Measurements from ENCODE around the gene TOP1. TPM values are rescaled to one million over a fixed set of nuclear protein-coding genes. Genes with fewer than 3 reads are reported as not detected.

TOP1 gene
- total RNA-seq, 2 donors from 2014 or later: 78.8 to 82.5 TPM

- Histone ChIP-seq H3K27ac (ENCODE audit: low read depth, low read length) (no peak overlapping the region), H3K4me3 (ENCODE audit: low read length) (no peak overlapping the region), H3K9me3 (ENCODE audit: control insufficient read depth, low read length) (no peaks in the 10 kb centered on the region), H3K9ac (ENCODE audit: extremely low read depth, low read length, poor library complexity, severe bottlenecking) (no peak overlapping the region), H3K27me3 (ENCODE audit: control insufficient read depth, insufficient read depth, low read length, poor library complexity, severe bottlenecking) (no peaks in the 10 kb centered on the region), H3K4me1 (ENCODE audit: control insufficient read depth, insufficient read depth, low read length) (peaks cover 9% of the 10 kb centered on the region), H3K36me3 (ENCODE audit: control insufficient read depth, insufficient read depth, low read length) (peaks cover 81% of the 10 kb centered on the region)
- H3K4me3 Mint-ChIP-seq: no peak overlapping the region
- peak; percentile 65 for TF ChIP-seq CTCF (conservative IDR thresholded peaks at IDR 0.05)
- peaks cover 15% of the 10 kb centered on the region for H3K4me1 Mint-ChIP-seq
- DNase-seq: no peak
- H3K9me3 Mint-ChIP-seq: no peaks in the 10 kb centered on the region
- H3K36me3 Mint-ChIP-seq (ENCODE audit: low read depth): peaks cover 51% of the 10 kb centered on the region
- peak overlapping the region; percentile 65 for H3K27ac Mint-ChIP-seq
- H3K27me3 Mint-ChIP-seq (ENCODE audit: insufficient read depth): no peaks in the 10 kb centered on the region
Observed at GRCh38 chr20:41078329-41078728, 49.7 kb downstream of the TOP1 start.

DNA sequence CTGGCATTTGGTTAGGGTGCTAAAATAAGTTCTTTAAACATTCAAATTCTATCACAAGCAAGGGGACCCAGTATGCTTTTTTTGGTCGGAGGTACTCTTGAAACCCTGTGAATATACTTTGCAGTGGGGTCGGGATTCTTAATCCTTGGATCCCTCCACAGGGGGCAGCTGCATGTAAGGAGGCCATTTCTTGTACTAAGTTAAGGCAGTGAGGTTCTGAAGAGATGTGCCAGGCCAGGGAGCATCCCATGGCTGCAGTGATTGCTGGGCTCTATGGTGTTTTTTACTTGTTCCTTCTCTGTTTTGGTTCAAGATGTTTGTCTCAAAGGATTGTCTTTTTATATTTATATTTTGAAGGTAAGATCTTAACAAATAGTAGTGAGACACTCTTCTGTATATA, 50.4 kb downstream of the TOP1 start:
- H3K4me1 ChIP-seq (ENCODE audit: control insufficient read depth, insufficient read depth, low read length): peaks cover 9% of the 10 kb centered on the region
- DNase-seq: no peak
- Mint-ChIP-seq H3K9me3 (no peaks in the 10 kb centered on the region), H3K4me3 (no peak overlapping the region), H3K36me3 (ENCODE audit: low read depth) (peaks cover 58% of the 10 kb centered on the region), H3K27ac (no peak overlapping the region), H3K4me1 (peaks cover 10% of the 10 kb centered on the region), H3K27me3 (ENCODE audit: insufficient read depth) (no peaks in the 10 kb centered on the region)
- peaks cover 88% of the 10 kb centered on the region for H3K36me3 ChIP-seq (ENCODE audit: control insufficient read depth, insufficient read depth, low read length)
- H3K9me3 ChIP-seq (ENCODE audit: control insufficient read depth, low read length): no peaks in the 10 kb centered on the region
- H3K27ac ChIP-seq (ENCODE audit: low read depth, low read length): no peak overlapping the region
- H3K4me3 ChIP-seq (ENCODE audit: low read length): no peak overlapping the region
- no peak for TF ChIP-seq CTCF (conservative IDR thresholded peaks at IDR 0.05)
- WGBS, 2 experiments (ENCODE audit: insufficient coverage in 1 of 2, insufficient read length in 1 of 2): 81 to 94% methylated on average over 2 of the region's 2 CpGs
- H3K27me3 ChIP-seq (ENCODE audit: control insufficient read depth, insufficient read depth, low read length, poor library complexity, severe bottlenecking): no peaks in the 10 kb centered on the region
- no peak overlapping the region for H3K9ac ChIP-seq (ENCODE audit: extremely low read depth, low read length, poor library complexity, severe bottlenecking)

- Histone ChIP-seq H3K9me3 (ENCODE audit: control insufficient read depth, low read length) (no peaks in the 10 kb centered on the region), H3K9ac (ENCODE audit: extremely low read depth, low read length, poor library complexity, severe bottlenecking) (no peak overlapping the region), H3K4me3 (ENCODE audit: low read length) (no peak overlapping the region), H3K27me3 (ENCODE audit: control insufficient read depth, insufficient read depth, low read length, poor library complexity, severe bottlenecking) (no peaks in the 10 kb centered on the region), H3K4me1 (ENCODE audit: control insufficient read depth, insufficient read depth, low read length) (peaks cover 7% of the 10 kb centered on the region), H3K27ac (ENCODE audit: low read depth, low read length) (no peak overlapping the region), H3K36me3 (ENCODE audit: control insufficient read depth, insufficient read depth, low read length) (peaks cover 98% of the 10 kb centered on the region)
- Mint-ChIP-seq H3K36me3 (ENCODE audit: low read depth) (peaks cover 75% of the 10 kb centered on the region), H3K27me3 (ENCODE audit: insufficient read depth) (no peaks in the 10 kb centered on the region), H3K4me1 (peaks cover 7% of the 10 kb centered on the region), H3K4me3 (no peak overlapping the region), H3K9me3 (no peaks in the 10 kb centered on the region), H3K27ac (no peak overlapping the region)
- DNase-seq: no peak
- TF ChIP-seq CTCF (conservative IDR thresholded peaks at IDR 0.05): no peak
- WGBS, 2 experiments (ENCODE audit: insufficient coverage in 1 of 2, insufficient read length in 1 of 2): 94% methylated on average over 1 of the region's 2 CpGs; no CpG with 5 or more reads in 1 of the 2 experiments
Observed at GRCh38 chr20:41080866-41081265, 52.2 kb downstream of the TOP1 start.
